PC-3 (cell line): Measurements from ENCODE around the gene SMPD2. TPM values are rescaled to one million over a fixed set of nuclear protein-coding genes. Genes with fewer than 3 reads are reported as not detected.

Experiments
- ATAC-seq: fragments of 200-7000 bp; cut with Tn5 transposase; 2 replicates; pipeline ENCODE4 v1.9.1; 2020; ENCODE audit warnings: mild to moderate bottlenecking, moderate library complexity
- BruUV-seq: library from RNA; stranded (reverse); fragments of 400-500 nt; replicated peaks from 2 replicates; lab custom pipeline; 2021; lab: Mats Ljungman, UMichigan
- CTCF ChIA-PET: fragments of 300-600 bp; sonication (Branson Sonifier 250); formaldehyde crosslinking; loops from one replicate; lab custom pipeline; 2022; ENCODE audit warnings: antibody characterized with exemption; lab: Charles Lee
- POLR2A ChIA-PET: fragments of 300-600 bp; sonication (Branson Sonifier 250); formaldehyde crosslinking; loops from one replicate; lab custom pipeline; 2022; ENCODE audit warnings: antibody characterized with exemption; ENCODE audit not compliant: unreplicated experiment; lab: Charles Lee
- DNase-seq: peaks from one replicate; pipeline ENCODE4 v3.0.0-alpha.2; 2015
- H2AFZ ChIP-seq: fragments of 300-600 bp; sonication (generic); 2 replicates; pipeline ENCODE4 v1.6.0; 2016; ENCODE audit warnings: antibody characterized with exemption, low read length
- H3F3A ChIP-seq: fragments of 300-600 bp; sonication (generic); one replicate; pipeline ENCODE4 v1.6.0; 2017; ENCODE audit warnings: antibody characterized with exemption, low read length, control low read depth, mild to moderate bottlenecking; ENCODE audit not compliant: unreplicated experiment
- H3K27ac ChIP-seq: fragments of 300-600 bp; sonication (generic); 2 replicates; pipeline ENCODE4 v1.5.1; 2016; ENCODE audit warnings: mild to moderate bottlenecking, low read length
- H3K27me3 ChIP-seq: fragments of 300-600 bp; sonication (generic); 2 replicates; pipeline ENCODE4 v1.6.1; 2016; ENCODE audit warnings: low read length, mixed read lengths
- H3K36me3 ChIP-seq: fragments of 300-600 bp; sonication (generic); 2 replicates; pipeline ENCODE4 v1.6.1; 2016; ENCODE audit warnings: low read depth, mixed run types, low read length, mixed read lengths
- H3K4me1 ChIP-seq: fragments of 300-600 bp; sonication (generic); 2 replicates; pipeline ENCODE4 v1.5.1; 2016; ENCODE audit warnings: low read length; ENCODE audit not compliant: insufficient read depth
- H3K4me2 ChIP-seq: fragments of 300-600 bp; sonication (generic); 2 replicates; pipeline ENCODE4 v1.6.0; 2016; ENCODE audit warnings: low read length
- H3K4me3 ChIP-seq: fragments of 300-600 bp; sonication (generic); 2 replicates; pipeline ENCODE4 v1.5.1; 2016; ENCODE audit warnings: mild to moderate bottlenecking, low read length, mixed read lengths
- H3K79me2 ChIP-seq: fragments of 300-600 bp; sonication (generic); 2 replicates; pipeline ENCODE4 v1.6.1; 2017; ENCODE audit warnings: low read length, mixed read lengths
- H3K9ac ChIP-seq: fragments of 300-600 bp; sonication (generic); 2 replicates; pipeline ENCODE4 v1.6.0; 2016; ENCODE audit warnings: mild to moderate bottlenecking, low read length
- H3K9me2 ChIP-seq: fragments of 300-600 bp; sonication (generic); replicated peaks from 2 replicates; pipeline ENCODE4 v1.6.1; 2016; ENCODE audit warnings: mixed run types, low read length, mixed read lengths
- H3K9me3 ChIP-seq: fragments of 300-600 bp; sonication (generic); 2 replicates; pipeline ENCODE4 v1.6.1; 2016; ENCODE audit warnings: low read length, mixed read lengths
- H4K20me1 ChIP-seq: fragments of 300-600 bp; sonication (generic); 2 replicates; pipeline ENCODE4 v1.6.1; 2016; ENCODE audit warnings: low read length, mixed read lengths
- CTCF ChIP-seq: fragments of 300-600 bp; sonication (generic); conservative IDR thresholded peaks from 2 replicates; pipeline ENCODE4 v1.5.1; 2017; ENCODE audit warnings: antibody characterized with exemption, low read depth, mild to moderate bottlenecking, low read length
- EZH2 ChIP-seq: fragments of 300-600 bp; sonication (generic); IDR thresholded peaks from one replicate; pipeline ENCODE4 v1.6.1; 2017; ENCODE audit warnings: antibody characterized with exemption, mild to moderate bottlenecking, low read length; ENCODE audit not compliant: unreplicated experiment
- EZH2phosphoT487 ChIP-seq: fragments of 300-600 bp; sonication (generic); IDR thresholded peaks from 2 replicates; pipeline ENCODE4 v1.6.1; 2018; ENCODE audit warnings: mild to moderate bottlenecking, antibody characterized with exemption, low read length, borderline replicate concordance
- intact Hi-C: fragments of 100-400 bp; cut with micrococcal nuclease; formaldehyde crosslinking; loops from 2 replicates; pipeline ENCODE4 v1.9.0; 2023
- total RNA-seq: library from RNA; depleted of rRNA; stranded (reverse); fragments of >200 nt; gene quantifications from 2 replicates; pipeline ENCODE4 v1.2.3, GENCODE V29; 2014

The SMPD2 gene
- total RNA-seq, 1 experiment from 2014 or later, result 12.6 TPM

- intact Hi-C loops, result no loop called here
- H3K4me1 ChIP-seq, result no peaks in the 10 kb centered on the region
- BruUV-seq, result no TSS peak
- H3K27ac ChIP-seq, result no peak overlapping the region
- ATAC-seq, result peak; percentile 43
- no peak overlapping the region for H3K9ac ChIP-seq
- DNase-seq, result no peak
- no peak overlapping the region for H2AFZ ChIP-seq
- no peaks in the 10 kb centered on the region for H3K9me3 ChIP-seq
- no peak overlapping the region for H3K4me2 ChIP-seq
- H4K20me1 ChIP-seq, result no peaks in the 10 kb centered on the region
- H3K27me3 ChIP-seq, result no peaks in the 10 kb centered on the region
- H3K79me2 ChIP-seq, result no peaks in the 10 kb centered on the region
- H3K4me3 ChIP-seq, result no peak overlapping the region
- no peaks in the 10 kb centered on the region for H3F3A ChIP-seq
- ChIA-PET POLR2A (no interaction called here), CTCF (no interaction called here)
- TF ChIP-seq EZH2phosphoT487, result no peak
- TF ChIP-seq CTCF, result no peak
- TF ChIP-seq EZH2, result no peak
- no peaks in the 10 kb centered on the region for H3K9me2 ChIP-seq
- H3K36me3 ChIP-seq, result no peaks in the 10 kb centered on the region
Measured at GRCh38 chr6:109447878-109448555, 7.5 kb downstream of the SMPD2 start.

- Histone ChIP-seq H3K36me3 (no peaks in the 10 kb centered on the region), H3K27me3 (no peaks in the 10 kb centered on the region), H2AFZ (no peak overlapping the region), H4K20me1 (no peaks in the 10 kb centered on the region), H3K79me2 (no peaks in the 10 kb centered on the region), H3K9ac (no peak overlapping the region), H3K9me2 (no peaks in the 10 kb centered on the region), H3K4me3 (no peak overlapping the region), H3F3A (no peaks in the 10 kb centered on the region), H3K4me2 (no peak overlapping the region), H3K4me1 (no peaks in the 10 kb centered on the region), H3K27ac (no peak overlapping the region), H3K9me3 (no peaks in the 10 kb centered on the region)
- BruUV-seq, result no TSS peak
- DNase-seq (no peak), ATAC-seq (no peak)
- intact Hi-C loops, result no loop called here
- ChIA-PET POLR2A (no interaction called here), CTCF (no interaction called here)
- TF ChIP-seq EZH2 (no peak), CTCF (no peak), EZH2phosphoT487 (no peak)
Measured at GRCh38 chr6:109448615-109449014, 8.1 kb downstream of the SMPD2 start.

GRCh38 chr6:109449064-109449794 lies 8.7 kb downstream of the SMPD2 start:
- Histone ChIP-seq H3K4me2 (no peak overlapping the region), H3K27ac (no peak overlapping the region), H3K9ac (no peak overlapping the region), H3K4me1 (no peaks in the 10 kb centered on the region), H3F3A (no peaks in the 10 kb centered on the region), H3K36me3 (no peaks in the 10 kb centered on the region), H2AFZ (no peak overlapping the region), H3K9me2 (no peaks in the 10 kb centered on the region), H3K9me3 (no peaks in the 10 kb centered on the region), H3K27me3 (no peaks in the 10 kb centered on the region), H3K79me2 (no peaks in the 10 kb centered on the region), H3K4me3 (no peak overlapping the region), H4K20me1 (no peaks in the 10 kb centered on the region)
- TF ChIP-seq CTCF (no peak), EZH2phosphoT487 (no peak), EZH2 (no peak)
- ChIA-PET CTCF (no interaction called here), POLR2A (no interaction called here)
- no peak for DNase-seq
- ATAC-seq, result no peak
- intact Hi-C loops, result no loop called here
- no TSS peak for BruUV-seq
